Stimulated activated CD4-positive, alpha-beta T cell treated with anti-CD3 and anti-CD28 coated beads, Interleukin-2, amount 100 ng/mL, for 4 hours (primary cell): Measurements from ENCODE around the gene DYNC2H1.
"Not testable (repeated sequence)": the region's sequence is repeated elsewhere in the genome, so short reads cannot be mapped to it uniquely, and the experiment has no call there.

Experiments used
- DNase-seq: peaks from one replicate; pipeline ENCODE4 v3.0.0-alpha.2; 2020; ENCODE audit warnings: low read depth

The DYNC2H1 gene

GRCh38 chr11:103114836-103115235 lies 5.6 kb downstream of the DYNC2H1 start:
- DNase-seq = no peak

GRCh38 chr11:103125462-103125861 lies 16.2 kb downstream of the DYNC2H1 start:
- DNase-seq = no peak

- not testable (repeated sequence) for DNase-seq
These were observed 32.8 kb downstream of the DYNC2H1 start for GRCh38 chr11:103141986-103142385.

- no peak for DNase-seq
These were observed 38.4 kb downstream of the DYNC2H1 start for GRCh38 chr11:103147627-103148026.

- DNase-seq = no peak
These were observed 48.3 kb downstream of the DYNC2H1 start for GRCh38 chr11:103157542-103157941.

- DNase-seq = no peak
These were observed 55.0 kb downstream of the DYNC2H1 start for GRCh38 chr11:103164093-103164796.

- DNase-seq = no peak
These were observed 57.9 kb downstream of the DYNC2H1 start for GRCh38 chr11:103167166-103167565.

- no peak for DNase-seq
These were observed 61.6 kb downstream of the DYNC2H1 start for GRCh38 chr11:103170865-103171264.

GRCh38 chr11:103175461-103176129 lies 66.4 kb downstream of the DYNC2H1 start:
- DNase-seq = no peak

- DNase-seq = no peak
These were observed 74.9 kb downstream of the DYNC2H1 start for GRCh38 chr11:103183981-103184611.

- no peak for DNase-seq
These were observed 92.9 kb downstream of the DYNC2H1 start for GRCh38 chr11:103202048-103202651.

- no peak for DNase-seq
These were observed 101.3 kb downstream of the DYNC2H1 start for GRCh38 chr11:103210543-103210942.

GRCh38 chr11:103215812-103216211 lies 106.6 kb downstream of the DYNC2H1 start:
- DNase-seq = no peak

- no peak for DNase-seq
These were observed 110.9 kb downstream of the DYNC2H1 start for GRCh38 chr11:103220133-103220532.

- no peak for DNase-seq
These were observed 113.6 kb downstream of the DYNC2H1 start for GRCh38 chr11:103222806-103223205.

- DNase-seq = no peak
These were observed 119.6 kb downstream of the DYNC2H1 start for GRCh38 chr11:103228807-103229206.

- DNase-seq = no peak
These were observed 125.7 kb downstream of the DYNC2H1 start for GRCh38 chr11:103234974-103235373.

- DNase-seq = no peak
These were observed 132.3 kb downstream of the DYNC2H1 start for GRCh38 chr11:103241574-103241973.

GRCh38 chr11:103254123-103254522 lies 144.9 kb downstream of the DYNC2H1 start:
- no peak for DNase-seq

GRCh38 chr11:103257360-103257759 lies 148.1 kb downstream of the DYNC2H1 start:
- no peak for DNase-seq

GRCh38 chr11:103266167-103266831 lies 157.1 kb downstream of the DYNC2H1 start:
- no peak for DNase-seq

GRCh38 chr11:103272876-103273275 lies 163.7 kb downstream of the DYNC2H1 start:
- no peak for DNase-seq
